Fibroblast of skin of scalp (primary cell): ENCODE data around the gene SLC22A2. TPM values are rescaled to one million over a fixed set of nuclear protein-coding genes. Genes with fewer than 3 reads are reported as not detected.
"Not testable (repeated sequence)": the region's sequence is repeated elsewhere in the genome, so short reads cannot be mapped to it uniquely, and the experiment has no call there.

Experiments
- DNase-seq: peaks from one replicate; pipeline ENCODE4 v3.0.0-alpha.2; 2013
- polyA plus RNA-seq, 2 experiments: library from polyadenylated mRNA; unstranded; fragments of 120-200 nt; gene quantifications; one replicate each; pipeline ENCODE4 v1.2.1, GENCODE V29; 2013; ENCODE audit not compliant: insufficient read length in 2 of 2

The SLC22A2 gene
- polyA plus RNA-seq (2013, experiment 1 of 2; ENCODE audit: insufficient read length) = not detected
- not detected for polyA plus RNA-seq (2013, experiment 2 of 2; ENCODE audit: insufficient read length)

GRCh38 chr6:160258346-160259142 is at the start of gene SLC22A2:
Gene SLC22A2 (minus strand): TSS chr6:160258821. CDS start chr6:160258757, 64 bp downstream.
- DNase-seq = no peak

GRCh38 chr6:160305926-160306713 is 47.5 kb upstream of the SLC22A2 start:
- no peak for DNase-seq

GRCh38 chr6:160303806-160304205 is 45.2 kb upstream of the SLC22A2 start:
- no peak for DNase-seq

- not testable (repeated sequence) for DNase-seq
Measured at GRCh38 chr6:160302431-160303082, 43.9 kb upstream of the SLC22A2 start.

GRCh38 chr6:160301339-160301738 is 42.7 kb upstream of the SLC22A2 start:
- DNase-seq = no peak

GRCh38 chr6:160300076-160300695 is 41.6 kb upstream of the SLC22A2 start:
- DNase-seq = no peak

- DNase-seq = no peak
Measured at GRCh38 chr6:160299559-160299958, 40.9 kb upstream of the SLC22A2 start.

GRCh38 chr6:160298121-160298520 is 39.5 kb upstream of the SLC22A2 start:
- DNase-seq = no peak

- no peak for DNase-seq
Measured at GRCh38 chr6:160297310-160297709, 38.7 kb upstream of the SLC22A2 start.

- no peak for DNase-seq
Measured at GRCh38 chr6:160293844-160294243, 35.2 kb upstream of the SLC22A2 start.

- no peak for DNase-seq
Measured at GRCh38 chr6:160285541-160286105, 27.0 kb upstream of the SLC22A2 start.

- no peak for DNase-seq
Measured at GRCh38 chr6:160284575-160284974, 26.0 kb upstream of the SLC22A2 start.

- no peak for DNase-seq
Measured at GRCh38 chr6:160282444-160282843, 23.8 kb upstream of the SLC22A2 start.

- no peak for DNase-seq
Measured at GRCh38 chr6:160279850-160280249, 21.2 kb upstream of the SLC22A2 start.

- no peak for DNase-seq
Measured at GRCh38 chr6:160278786-160279310, 20.2 kb upstream of the SLC22A2 start.

GRCh38 chr6:160278311-160278710 is 19.7 kb upstream of the SLC22A2 start:
- DNase-seq = no peak

- no peak for DNase-seq
Measured at GRCh38 chr6:160277546-160277945, 18.9 kb upstream of the SLC22A2 start.

- no peak for DNase-seq
Measured at GRCh38 chr6:160277144-160277543, 18.5 kb upstream of the SLC22A2 start.

- no peak for DNase-seq
Measured at GRCh38 chr6:160276126-160276525, 17.5 kb upstream of the SLC22A2 start.

- DNase-seq = no peak
Measured at GRCh38 chr6:160275511-160276003, 16.9 kb upstream of the SLC22A2 start.

- no peak for DNase-seq
Measured at GRCh38 chr6:160274871-160275510, 16.4 kb upstream of the SLC22A2 start.
